SW480 (cell line): Measurements from ENCODE around the gene CECR2.

Experiments
- DNase-seq: peaks from one replicate; pipeline ENCODE4 v3.0.0-alpha.2; 2016; ENCODE audit warnings: low spot score

Gene CECR2

DNA sequence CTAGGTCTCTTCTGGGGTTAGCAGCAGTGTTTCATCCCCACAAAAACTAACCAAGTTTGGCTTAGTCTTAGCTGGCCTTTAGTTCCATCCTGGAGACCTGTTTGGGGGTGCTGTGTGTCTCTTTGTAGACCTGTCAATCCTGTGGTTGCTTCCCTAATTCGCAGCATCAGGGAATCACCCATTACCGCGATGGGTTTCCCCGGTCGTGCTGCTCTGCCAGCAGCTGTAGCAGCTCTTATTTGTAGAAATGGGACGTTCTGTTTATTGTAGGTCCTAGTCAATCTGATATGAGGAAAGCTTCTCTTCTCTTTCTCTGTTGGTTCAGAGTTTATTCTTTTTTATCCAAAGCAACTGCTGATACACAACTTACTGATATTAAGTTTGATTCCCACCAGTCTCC, 91.6 kb downstream of the CECR2 start:
- no peak for DNase-seq

DNA sequence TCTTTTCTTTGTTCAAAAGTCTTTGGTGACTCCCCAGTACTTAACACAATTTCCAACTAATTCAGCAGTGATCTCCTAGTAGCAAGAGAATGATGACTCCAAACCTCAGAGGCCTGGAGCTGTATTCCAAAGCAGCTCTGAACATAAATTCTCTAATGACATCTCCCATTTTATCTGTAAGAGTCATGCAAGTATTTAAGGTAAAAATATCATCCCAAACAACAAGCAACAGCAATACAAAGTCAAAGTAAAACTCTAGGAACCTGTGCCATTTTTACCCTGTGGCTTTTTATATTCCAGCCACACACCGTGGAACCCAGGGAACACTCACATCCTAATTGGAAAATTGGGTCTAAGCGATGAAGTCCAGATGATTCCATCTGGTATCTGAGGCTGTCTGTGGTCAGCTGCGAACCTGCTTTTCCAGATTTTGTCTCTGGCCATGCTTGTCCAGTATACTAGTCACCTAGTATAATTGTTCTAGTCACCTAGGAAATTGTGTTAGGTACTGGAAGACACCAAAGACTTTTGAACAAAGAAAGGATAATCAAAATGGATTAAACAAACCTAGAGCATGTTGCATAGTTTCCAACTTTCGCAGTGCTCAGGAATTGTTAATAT, 101.7 kb downstream of the CECR2 start:
- no peak for DNase-seq

- DNase-seq, result no peak
These were observed 102.8 kb downstream of the CECR2 start for GRCh38 chr22:17471886-17472535.

DNA sequence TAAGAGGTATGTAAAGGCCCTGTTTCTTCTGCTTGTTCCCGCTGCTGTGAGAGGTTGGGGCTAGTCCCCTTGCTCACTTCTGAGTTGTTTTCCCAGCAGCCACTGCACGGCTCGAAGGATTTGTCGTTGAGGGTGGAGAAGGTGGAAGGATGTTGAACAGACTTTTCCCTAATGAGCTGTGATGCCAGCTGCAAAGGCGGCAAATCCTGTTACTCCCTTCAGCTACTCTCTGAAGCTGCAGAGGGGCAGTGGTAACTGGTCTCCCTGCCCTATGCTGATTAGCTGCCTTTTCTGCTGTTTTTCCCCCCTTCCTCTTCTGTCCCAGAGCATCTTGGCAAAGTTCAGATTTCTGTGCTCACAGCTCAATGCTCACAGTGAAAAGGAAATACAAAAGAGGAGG, 103.7 kb downstream of the CECR2 start:
- DNase-seq, result no peak

DNA sequence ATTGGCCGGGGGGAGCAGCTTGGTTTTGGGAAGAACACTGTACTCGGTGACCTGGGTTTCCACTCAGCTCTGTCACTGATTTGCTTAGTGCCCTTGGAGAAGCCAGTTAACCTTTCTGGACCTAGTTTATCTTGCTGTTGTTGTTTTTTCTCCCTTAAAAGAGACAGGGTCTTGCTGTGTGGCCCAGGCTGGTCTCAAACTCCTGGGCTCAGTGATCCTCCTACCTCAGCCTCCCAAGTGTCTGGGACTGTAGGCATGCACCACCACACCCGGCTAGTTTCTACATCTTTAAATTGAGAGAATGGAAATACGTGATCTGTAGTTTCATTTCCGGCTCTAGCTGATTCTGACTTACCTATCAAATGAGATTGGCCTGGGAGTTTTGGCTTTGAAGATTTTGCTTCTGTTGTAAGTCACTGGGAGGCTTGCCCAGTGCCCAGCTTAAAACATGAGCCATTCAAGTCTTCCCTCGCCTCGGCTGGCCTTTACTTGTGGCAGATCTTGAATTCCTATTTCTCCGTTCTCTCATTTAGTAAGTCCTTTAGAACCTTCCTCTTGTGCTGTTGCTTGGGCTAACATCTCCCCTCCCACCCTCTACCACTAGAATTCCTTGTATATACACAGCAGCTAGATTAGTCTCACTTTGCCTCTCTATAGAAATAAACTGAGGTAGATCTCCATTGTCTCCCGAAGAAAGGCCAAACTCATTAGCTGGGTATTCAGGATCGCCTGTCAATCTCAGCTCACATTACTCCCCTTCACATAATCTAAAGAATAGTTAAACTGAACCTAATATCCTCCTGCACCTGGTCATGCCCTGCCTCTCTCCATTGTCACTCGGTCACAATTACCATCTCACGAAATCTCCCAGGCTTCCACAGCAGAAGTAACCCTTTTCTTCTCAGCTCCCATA, 106.3 kb downstream of the CECR2 start:
- DNase-seq, result no peak

DNA sequence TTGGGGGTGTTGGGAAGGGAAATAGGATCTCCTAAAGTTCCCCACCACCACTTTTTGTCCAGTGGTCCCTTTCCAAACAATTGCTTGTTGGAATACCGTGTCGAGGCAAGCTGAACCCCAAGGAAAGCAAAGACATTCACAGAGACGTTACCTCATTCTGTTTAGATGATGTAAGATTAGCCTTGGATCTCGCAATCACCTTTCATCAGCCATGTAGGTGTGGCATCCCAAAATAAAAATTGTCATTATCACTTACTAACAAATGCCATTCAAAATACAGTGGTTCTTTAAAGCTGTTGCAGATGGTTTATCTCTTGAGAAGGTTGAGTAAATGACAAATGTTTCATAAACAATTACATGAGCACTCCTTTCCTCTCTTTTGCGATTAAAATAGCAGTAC, 107.6 kb downstream of the CECR2 start:
- DNase-seq, result peak; percentile 7

- DNase-seq, result no peak
These were observed 108.2 kb downstream of the CECR2 start for GRCh38 chr22:17477391-17477833.

DNA sequence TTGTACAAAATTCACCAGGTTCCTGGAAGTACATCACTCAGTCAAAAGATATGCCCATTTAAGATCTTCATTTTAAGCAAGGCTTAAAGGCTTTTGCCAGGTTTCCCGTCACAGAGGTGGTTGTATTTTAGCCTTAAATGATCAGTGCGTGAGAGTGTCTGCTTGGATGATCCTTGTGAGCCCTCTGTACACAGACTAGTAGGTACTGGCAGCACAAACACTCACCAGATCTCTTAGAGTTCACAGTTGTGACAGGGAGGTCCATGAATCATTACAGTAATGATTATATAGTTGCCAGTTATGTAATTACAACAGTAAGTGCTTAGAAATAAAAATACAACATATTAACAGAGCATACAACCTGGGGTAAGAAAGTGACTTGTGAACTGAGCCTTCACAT, 109.9 kb downstream of the CECR2 start:
- no peak for DNase-seq

- no peak for DNase-seq
These were observed 112.2 kb downstream of the CECR2 start for GRCh38 chr22:17481424-17481823.

GRCh38 chr22:17483688-17484372, 114.6 kb downstream of the CECR2 start:
- no peak for DNase-seq

GRCh38 chr22:17484608-17485007, 115.3 kb downstream of the CECR2 start:
- DNase-seq, result no peak

DNA sequence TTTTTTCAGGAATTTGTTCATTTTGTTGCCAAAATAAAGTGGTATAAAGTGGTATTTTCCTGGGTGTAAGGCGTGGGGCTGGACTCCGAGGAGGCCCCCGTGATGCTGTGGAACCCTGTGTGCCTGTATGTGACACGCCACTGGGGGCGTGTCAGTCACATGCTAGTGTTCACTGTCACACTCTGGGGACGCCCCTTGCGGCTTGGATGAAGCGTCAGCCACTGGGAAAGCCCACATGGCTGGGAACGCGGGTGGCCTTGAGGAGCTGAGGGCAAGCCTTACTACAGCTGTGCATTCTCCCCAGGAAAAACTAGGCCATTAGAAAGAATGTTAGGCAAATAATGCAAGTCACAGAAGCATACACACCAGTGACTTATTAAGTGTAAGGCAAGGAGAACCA, 117.1 kb downstream of the CECR2 start:
- no peak for DNase-seq

- no peak for DNase-seq
These were observed 117.5 kb downstream of the CECR2 start for GRCh38 chr22:17486719-17487118.

DNA sequence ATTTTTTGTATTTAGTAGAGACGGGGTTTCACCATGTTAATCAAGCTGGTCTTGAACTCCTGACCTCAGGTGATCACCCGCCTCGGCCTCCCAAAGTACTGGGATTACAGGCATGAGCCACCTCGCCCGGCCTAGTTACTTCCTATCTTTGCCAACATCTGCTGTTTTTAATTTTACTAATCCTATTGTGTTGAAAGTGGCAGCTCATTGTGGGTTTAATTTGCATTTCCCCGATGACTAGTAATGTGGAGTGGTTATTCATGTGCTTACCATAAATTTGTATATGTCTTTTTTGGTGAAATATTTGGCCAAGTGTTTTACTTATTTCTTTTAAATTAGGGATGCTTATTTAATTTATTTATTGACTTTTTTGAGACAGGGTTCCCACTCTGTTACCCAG, 119.8 kb downstream of the CECR2 start:
- DNase-seq, result no peak

DNA sequence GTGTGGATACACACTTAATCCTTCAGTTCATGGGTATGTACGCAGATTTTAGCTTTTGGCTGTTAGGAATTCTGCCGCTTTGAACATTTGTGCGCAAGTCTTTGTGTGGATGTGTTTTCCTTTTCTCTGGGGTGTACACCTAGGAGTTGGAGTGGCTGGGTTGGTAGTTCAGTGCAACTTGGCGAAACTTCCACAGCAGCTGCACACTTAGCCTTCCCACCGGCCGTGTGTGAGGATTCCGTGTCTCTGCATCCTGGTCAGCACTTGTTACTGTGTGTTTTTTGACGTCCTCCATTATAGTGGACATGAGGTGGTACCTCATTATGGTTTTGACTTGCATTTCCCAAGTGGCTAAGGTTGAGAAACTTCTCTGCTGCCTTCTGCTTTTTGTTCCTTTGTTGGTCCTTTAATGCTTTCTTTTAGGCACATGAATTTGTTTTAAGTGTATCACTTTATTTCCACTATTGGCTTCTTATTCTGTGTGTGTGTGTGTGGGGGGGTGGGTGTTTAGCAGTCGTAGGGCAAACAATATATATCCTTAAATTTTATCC, 121.9 kb downstream of the CECR2 start:
- no peak for DNase-seq

- no peak for DNase-seq
These were observed 123.0 kb downstream of the CECR2 start for GRCh38 chr22:17492247-17492646.

DNA sequence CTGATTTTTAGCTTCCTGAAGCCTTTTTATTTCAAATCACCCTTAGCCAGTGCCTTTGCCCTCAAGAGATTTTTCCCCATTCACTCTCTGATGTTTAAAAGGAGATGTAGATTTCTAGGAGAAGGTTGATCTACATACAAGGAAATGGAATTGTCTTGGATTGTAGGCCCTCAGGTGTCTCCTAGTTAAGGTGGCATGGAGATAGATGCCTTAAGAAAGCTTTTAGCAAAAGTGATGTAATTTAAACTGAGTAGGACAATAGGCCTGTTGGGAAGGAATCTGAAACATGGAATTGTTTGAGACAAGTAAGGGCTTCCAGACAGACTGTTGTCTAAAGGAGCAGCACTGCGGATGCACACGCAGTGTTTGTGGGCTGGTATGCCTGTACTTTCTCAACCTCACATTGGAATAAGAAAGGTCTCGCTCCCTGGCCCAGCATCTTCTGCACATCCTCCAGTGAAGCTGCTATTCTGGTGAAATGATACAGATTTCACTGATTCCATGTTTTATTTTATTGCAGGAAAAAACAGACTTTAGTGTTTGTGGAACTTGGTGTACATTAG, 124.2 kb downstream of the CECR2 start:
- DNase-seq, result no peak

GRCh38 chr22:17496841-17497240, 127.6 kb downstream of the CECR2 start:
- no peak for DNase-seq

- DNase-seq, result peak; percentile 77
These were observed 132.5 kb downstream of the CECR2 start for GRCh38 chr22:17501679-17502285.

DNA sequence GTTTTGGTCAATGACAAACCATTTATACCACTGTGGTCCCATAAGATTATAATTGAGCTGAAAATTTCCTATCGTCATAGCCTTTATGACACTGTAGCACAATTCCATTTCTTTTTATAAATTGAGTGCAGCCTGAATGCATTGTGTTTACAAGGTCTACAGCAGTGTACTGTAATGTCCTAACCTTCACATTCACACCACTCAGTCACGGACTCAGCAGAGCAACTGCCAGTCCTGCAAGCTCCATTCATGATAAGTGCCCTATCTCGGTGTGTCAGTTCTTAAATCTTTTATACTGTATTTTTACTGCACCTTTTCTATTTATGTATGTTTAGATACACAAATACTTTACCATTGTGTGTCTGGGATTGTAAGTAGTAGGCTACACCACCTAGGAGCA, 138.8 kb downstream of the CECR2 start:
- DNase-seq, result no peak

- no peak for DNase-seq
These were observed 143.7 kb downstream of the CECR2 start for GRCh38 chr22:17512960-17513359.
